ENCODE data around the gene RALGAPA2.

The RALGAPA2 gene

DNA sequence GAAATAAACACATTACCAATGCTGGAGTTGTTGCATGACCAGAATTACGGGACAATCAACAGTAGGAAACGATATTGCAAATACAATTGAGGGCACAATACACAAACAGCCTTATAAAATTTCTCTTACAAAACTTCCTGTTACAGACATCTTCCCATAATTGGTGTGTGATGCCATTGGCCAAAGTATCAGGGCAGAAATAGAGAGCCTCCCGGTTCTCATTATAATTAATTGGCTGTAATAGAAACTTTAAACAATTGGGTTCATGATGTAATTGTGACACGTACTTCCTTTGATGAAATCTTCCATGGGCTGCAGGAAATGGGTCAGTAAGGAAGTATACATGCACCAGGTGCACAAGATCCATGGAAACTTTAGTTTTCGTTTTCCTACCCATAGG is 40.3 kb upstream of the RALGAPA2 start:
- in situ Hi-C loops (cut with MboI; ENCODE audit: low sequenced_read_pairs, unreplicated experiment) = no loop called here
- no peak for DNase-seq (ENCODE audit: low spot score)

DNA sequence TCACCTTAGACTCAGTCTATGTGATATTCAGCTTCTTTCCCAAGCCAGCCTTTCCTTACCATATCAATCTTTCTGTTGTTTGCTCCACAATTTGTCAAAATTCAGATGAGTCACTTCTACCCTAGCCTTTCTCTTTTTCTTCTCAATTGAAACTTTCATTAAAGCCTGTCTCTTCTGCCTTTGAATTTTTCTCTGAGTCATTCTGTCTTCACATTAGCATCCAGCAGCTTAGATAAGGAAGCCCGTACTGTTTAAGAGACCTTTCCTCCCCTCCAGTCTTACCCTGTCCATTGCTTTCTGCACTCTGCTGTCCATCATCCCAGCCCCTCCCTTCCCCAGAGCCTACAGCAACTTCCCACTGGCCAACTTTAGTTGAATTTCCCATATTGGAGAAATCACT is 34.9 kb upstream of the RALGAPA2 start:
- TF ChIP-seq, protein P1, sequence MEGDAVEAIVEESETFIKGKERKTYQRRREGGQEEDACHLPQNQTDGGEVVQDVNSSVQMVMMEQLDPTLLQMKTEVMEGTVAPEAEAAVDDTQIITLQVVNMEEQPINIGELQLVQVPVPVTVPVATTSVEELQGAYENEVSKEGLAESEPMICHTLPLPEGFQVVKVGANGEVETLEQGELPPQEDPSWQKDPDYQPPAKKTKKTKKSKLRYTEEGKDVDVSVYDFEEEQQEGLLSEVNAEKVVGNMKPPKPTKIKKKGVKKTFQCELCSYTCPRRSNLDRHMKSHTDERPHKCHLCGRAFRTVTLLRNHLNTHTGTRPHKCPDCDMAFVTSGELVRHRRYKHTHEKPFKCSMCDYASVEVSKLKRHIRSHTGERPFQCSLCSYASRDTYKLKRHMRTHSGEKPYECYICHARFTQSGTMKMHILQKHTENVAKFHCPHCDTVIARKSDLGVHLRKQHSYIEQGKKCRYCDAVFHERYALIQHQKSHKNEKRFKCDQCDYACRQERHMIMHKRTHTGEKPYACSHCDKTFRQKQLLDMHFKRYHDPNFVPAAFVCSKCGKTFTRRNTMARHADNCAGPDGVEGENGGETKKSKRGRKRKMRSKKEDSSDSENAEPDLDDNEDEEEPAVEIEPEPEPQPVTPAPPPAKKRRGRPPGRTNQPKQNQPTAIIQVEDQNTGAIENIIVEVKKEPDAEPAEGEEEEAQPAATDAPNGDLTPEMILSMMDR (IDR thresholded peaks at IDR 0.05; ENCODE audit: borderline replicate concordance, control extremely low read depth, extremely low read depth, insufficient read depth, missing control alignments) = no peak
- in situ Hi-C loops (cut with MboI; ENCODE audit: low sequenced_read_pairs, unreplicated experiment) = no loop called here
- no peak for DNase-seq (ENCODE audit: low spot score)

More for the DNA sequence above, 40.3 kb upstream of the RALGAPA2 start:
- TF ChIP-seq, protein P1 (IDR thresholded peaks at IDR 0.05; ENCODE audit: borderline replicate concordance, control extremely low read depth, extremely low read depth, insufficient read depth, missing control alignments) = no peak

DNA sequence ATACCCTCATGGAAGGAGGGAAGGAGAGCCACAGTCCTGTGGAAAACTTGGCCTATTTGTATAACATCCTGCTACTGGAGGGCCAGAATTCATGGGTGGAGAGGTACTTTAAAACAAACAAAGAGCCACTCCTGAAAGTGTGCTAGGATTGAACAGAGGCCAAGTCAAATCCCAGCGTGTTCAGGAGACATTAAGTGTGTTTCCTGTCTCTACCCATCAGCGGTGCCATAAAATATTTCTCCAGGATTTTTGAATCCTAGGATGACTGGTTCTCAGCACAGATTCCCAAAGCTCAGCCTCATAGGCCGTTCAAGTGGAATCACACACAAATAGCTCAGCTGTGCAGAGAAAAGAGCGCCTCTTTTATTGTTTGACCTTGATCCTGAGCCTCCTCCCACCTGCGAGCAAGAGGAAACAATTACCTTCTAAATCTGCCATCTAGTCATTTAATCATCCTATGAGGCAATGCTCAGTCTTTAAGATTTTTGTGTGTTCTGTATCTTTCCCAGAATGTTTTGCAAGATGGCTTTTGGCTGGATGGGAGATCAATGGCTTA is 31.8 kb upstream of the RALGAPA2 start:
- DNase-seq (ENCODE audit: low spot score) = no peak
- in situ Hi-C loops (cut with MboI; ENCODE audit: low sequenced_read_pairs, unreplicated experiment) = no loop called here
- TF ChIP-seq, protein P1 (IDR thresholded peaks at IDR 0.05; ENCODE audit: borderline replicate concordance, control extremely low read depth, extremely low read depth, insufficient read depth, missing control alignments) = no peak

DNA sequence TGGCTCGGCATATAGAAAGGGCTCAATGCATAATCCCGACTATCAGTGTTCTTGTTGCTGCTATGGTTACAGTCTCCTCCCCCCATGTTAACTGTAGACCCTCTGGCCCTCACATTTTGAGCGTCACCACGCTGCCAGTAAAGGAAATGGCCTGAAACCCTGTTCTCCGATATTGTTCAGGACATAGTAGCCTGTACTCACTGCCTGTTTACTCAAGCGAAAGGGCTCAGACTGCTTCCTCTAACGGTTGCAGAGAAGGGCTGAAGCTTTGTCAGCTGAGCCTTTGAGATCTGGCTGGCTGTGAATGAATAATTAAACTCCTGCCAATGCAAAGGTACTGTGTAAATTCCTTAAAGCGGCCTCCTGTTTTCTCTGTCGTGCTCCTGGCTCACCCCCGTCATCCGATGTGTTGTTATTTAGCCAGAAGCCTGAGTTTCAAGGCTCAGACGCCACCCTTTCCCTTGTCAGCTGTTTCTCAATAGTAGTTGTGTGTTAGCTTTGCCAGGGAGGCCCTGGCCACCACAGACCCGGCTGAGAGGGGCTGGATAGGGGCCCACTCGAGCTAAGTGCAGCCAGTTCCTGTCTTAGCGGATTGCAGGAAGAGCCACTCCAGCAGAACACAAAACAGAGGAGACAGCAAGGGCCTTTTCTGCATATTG is 31.2 kb upstream of the RALGAPA2 start:
- DNase-seq (ENCODE audit: low spot score) = no peak
- in situ Hi-C loops (cut with MboI; ENCODE audit: low sequenced_read_pairs, unreplicated experiment) = no loop called here
- TF ChIP-seq, protein P1 (IDR thresholded peaks at IDR 0.05; ENCODE audit: borderline replicate concordance, control extremely low read depth, extremely low read depth, insufficient read depth, missing control alignments) = no peak

GRCh38 chr20:20741087-20742045 is 28.9 kb upstream of the RALGAPA2 start:
- in situ Hi-C loops (cut with MboI; ENCODE audit: low sequenced_read_pairs, unreplicated experiment) = no loop called here
- TF ChIP-seq, protein P1 (IDR thresholded peaks at IDR 0.05; ENCODE audit: borderline replicate concordance, control extremely low read depth, extremely low read depth, insufficient read depth, missing control alignments) = no peak
- DNase-seq (ENCODE audit: low spot score) = no peak

DNA sequence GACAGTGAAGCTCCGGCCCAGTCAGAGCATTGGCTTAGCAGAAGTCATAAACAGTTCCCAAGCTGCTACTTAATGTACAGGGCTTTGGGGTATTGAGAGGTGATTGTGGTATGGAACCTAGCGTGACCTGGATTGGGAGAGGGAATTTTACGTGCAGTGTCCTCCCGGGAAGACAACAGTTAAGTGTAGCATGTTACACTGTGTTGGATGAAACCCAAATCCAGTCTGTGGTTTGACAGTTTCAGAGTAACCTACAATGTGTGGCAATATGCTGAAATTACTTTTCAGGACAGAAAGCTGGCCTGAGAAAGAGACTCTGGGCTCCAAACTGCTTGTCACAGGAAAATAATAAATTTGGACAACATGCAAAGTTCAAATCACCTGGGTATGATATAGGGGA is 28.1 kb upstream of the RALGAPA2 start:
- DNase-seq (ENCODE audit: low spot score) = no peak
- TF ChIP-seq, protein P1 (IDR thresholded peaks at IDR 0.05; ENCODE audit: borderline replicate concordance, control extremely low read depth, extremely low read depth, insufficient read depth, missing control alignments) = no peak
- in situ Hi-C loops (cut with MboI; ENCODE audit: low sequenced_read_pairs, unreplicated experiment) = no loop called here
